ES-I3 (cell line): ENCODE results near the gene DLL3.
A peak's percentile ranks its signal among the peaks of the same experiment; 100 is the strongest.

Source experiments
- H3K36me3 ChIP-seq: 2 replicates; pipeline ENCODE4 v1.6.1; 2013; ENCODE audit warnings: mild to moderate bottlenecking, low read length, control low read depth, moderate library complexity; ENCODE audit not compliant: insufficient read depth
- H3K4me1 ChIP-seq: 2 replicates; pipeline ENCODE4 v1.6.1; 2013; ENCODE audit warnings: mild to moderate bottlenecking, control low read depth, low read length; ENCODE audit not compliant: insufficient read depth
- H3K9ac ChIP-seq: 2 replicates; pipeline ENCODE4 v1.6.1; 2013; ENCODE audit warnings: low read depth, mild to moderate bottlenecking, low read length, moderate library complexity
- H3K9me3 ChIP-seq: 2 replicates; pipeline ENCODE4 v1.6.1; 2013; ENCODE audit warnings: mild to moderate bottlenecking, low read length, moderate library complexity; ENCODE audit not compliant: control insufficient read depth, insufficient read depth

The DLL3 gene

DNA sequence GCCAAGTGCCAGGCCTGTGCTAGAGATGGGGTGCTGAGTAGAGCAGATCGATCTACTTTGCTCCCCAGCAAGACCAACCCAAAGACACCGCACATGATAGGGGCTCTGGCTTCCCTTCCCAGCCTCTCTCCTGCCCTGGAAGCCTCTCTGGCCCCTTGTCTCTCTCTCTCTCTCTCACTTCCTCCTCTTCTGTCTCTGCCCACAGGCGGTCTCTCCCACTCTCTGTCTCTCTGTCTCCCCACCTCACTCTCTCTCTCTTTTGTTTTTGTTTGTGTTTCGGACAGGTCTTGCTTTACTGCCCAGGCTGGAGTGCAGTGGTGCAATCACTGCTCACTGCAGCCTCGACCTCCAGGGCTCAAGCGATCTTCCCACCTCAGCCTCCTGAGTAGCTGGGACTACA, 17.5 kb downstream of the DLL3 start:
- Histone ChIP-seq H3K36me3 (peaks cover 6% of the 10 kb centered on the region; the same call in 1 of the 2 replicates), H3K9me3 (no peaks in the 10 kb centered on the region; the same call in 1 of the 2 replicates), H3K4me1 (0 out of 2 replicates have a peak, but pooled peaks cover 2% of the 10 kb centered on the region), H3K9ac (peak overlapping the region; percentile 92)

DNA sequence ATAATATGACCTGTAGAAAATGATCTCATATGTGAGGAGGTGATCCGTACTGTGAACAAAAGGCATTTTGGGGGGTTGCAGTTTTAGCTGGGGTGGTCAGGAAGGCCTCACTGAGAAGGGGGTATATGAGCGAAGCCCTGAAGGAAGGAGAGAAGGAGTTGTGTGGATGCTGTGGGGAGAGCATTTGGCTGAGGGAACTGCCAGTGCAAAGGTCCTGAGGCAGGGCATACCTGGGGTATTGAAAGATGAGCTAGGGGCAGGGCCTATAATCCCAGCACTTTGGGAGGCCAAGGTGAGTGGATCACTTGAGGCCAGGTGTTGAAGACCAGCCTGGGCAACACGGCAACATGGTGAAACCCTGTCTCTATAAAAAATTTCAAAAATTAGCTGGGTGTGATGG, 18.7 kb downstream of the DLL3 start:
- H3K4me1 ChIP-seq = 0 out of 2 replicates have a peak, but pooled peaks cover 2% of the 10 kb centered on the region
- no peak overlapping the region for H3K9ac ChIP-seq
- no peaks in the 10 kb centered on the region; the same call in 1 of the 2 replicates for H3K9me3 ChIP-seq
- H3K36me3 ChIP-seq = peaks cover 6% of the 10 kb centered on the region; the same call in 1 of the 2 replicates

DNA sequence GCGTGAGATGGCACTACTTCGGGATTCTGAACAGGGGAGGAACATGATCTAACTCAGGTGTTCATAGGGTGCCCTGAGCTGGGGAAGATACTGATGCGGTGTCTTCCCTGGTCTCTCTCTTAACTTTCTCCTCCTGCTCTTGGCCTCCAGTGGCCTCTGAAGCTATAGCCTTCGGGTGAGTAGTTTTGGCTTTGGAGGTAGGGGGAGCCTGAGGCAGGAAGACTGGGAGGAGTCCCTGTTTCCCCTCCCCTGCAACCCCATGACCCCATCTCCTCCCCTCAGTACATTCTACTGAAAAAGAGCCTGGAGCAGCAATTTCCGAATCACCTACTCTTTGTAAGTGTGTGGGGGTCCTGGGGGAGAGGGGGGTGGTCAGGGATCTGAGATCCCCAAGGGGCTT, 19.7 kb downstream of the DLL3 start:
- Histone ChIP-seq H3K9ac (peak overlapping the region; percentile 60), H3K36me3 (peaks cover 6% of the 10 kb centered on the region; the same call in 1 of the 2 replicates), H3K9me3 (no peaks in the 10 kb centered on the region; the same call in 1 of the 2 replicates), H3K4me1 (0 out of 2 replicates have a peak, but pooled peaks cover 2% of the 10 kb centered on the region)

DNA sequence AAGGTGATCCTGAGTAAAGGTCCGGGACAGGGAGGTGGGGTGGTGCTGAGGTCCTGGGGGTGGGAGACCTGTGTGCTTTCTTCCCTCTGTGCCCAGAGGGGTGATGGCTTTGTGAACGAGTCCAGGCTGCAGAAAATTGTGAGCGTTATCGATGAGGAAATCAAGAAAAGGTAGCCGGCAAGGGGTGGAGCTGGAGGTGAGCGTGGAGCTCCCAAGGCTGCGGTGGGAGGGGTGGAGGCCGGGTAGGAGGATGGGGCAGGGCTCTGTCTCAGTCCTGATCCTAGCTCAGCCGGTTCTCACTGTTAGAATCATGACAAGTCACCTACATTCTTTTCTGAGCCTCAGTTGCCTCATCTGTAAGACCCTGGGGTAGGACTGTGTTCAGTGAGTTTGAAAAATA, 20.2 kb downstream of the DLL3 start:
- peaks cover 6% of the 10 kb centered on the region; the same call in 1 of the 2 replicates for H3K36me3 ChIP-seq
- 0 out of 2 replicates have a peak, but pooled peaks cover 2% of the 10 kb centered on the region for H3K4me1 ChIP-seq
- H3K9ac ChIP-seq = peak overlapping the region; percentile 60
- no peaks in the 10 kb centered on the region; the same call in 1 of the 2 replicates for H3K9me3 ChIP-seq

DNA sequence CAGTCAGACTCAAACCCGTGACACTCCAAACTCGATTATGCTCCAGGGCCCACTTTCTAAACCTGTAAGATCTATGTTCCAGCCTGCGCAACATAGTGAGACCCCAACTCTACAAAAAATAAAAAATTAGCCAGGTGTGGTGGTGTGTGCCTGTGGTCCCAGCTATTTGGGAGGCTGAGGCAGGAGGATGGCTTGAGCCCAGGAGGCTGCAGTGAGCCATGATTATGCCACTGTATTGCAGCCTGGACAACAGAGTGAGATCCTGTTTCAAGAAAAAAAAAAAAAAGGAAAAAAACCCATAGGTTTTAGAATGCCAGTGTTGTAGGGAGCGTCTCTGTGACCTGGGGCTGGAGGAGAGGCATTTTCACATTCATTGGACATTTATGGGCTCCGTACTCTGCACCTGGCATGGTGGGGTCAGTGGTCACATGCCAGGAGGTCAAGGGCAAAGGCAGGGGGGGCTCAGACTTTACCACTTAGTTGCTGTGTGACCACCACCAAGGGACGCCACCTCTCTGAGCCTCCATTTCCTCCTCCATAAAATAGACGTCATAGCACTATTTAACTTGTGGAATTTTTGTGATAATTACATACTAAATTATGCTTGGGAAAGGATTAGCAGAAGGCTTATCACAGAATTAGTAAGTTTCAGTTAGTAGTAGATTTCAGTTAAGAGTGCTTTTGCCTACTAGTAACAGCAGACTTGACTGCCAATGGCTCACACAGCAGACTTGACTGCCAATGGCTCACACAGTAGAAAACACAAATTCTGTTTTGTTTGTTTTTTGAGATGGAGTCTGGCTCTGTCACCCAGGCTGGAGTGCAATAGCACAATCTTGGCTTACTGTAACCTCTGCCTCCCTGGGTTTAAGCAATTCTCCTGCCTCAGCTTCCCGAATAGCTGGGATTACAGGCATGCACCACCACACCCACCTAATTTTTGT, 22.1 kb downstream of the DLL3 start:
- Histone ChIP-seq H3K36me3 (peaks cover 6% of the 10 kb centered on the region; the same call in 1 of the 2 replicates), H3K4me1 (0 out of 2 replicates have a peak, but pooled peaks cover 2% of the 10 kb centered on the region), H3K9ac (no peak overlapping the region), H3K9me3 (no peaks in the 10 kb centered on the region; the same call in 1 of the 2 replicates)

DNA sequence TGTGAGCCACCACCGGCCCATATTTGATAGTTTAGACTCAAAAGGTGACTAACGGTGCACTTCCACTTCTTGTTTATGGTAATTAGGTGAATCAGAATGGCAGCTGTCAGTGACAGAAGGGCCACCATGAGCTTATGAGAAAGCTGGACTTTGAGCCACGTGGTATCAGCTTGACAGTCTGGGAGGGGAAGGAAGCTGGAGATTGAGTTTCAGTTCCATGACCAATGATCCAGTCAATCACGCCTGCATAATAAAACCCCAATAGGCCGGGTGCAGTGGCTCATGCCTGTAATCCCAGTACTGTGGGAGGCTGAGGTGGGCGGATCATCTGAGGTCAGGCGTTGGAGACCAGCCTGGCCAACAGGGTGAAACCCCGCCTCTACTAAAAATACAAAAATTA, 25.7 kb downstream of the DLL3 start:
- no peak overlapping the region for H3K9ac ChIP-seq

DNA sequence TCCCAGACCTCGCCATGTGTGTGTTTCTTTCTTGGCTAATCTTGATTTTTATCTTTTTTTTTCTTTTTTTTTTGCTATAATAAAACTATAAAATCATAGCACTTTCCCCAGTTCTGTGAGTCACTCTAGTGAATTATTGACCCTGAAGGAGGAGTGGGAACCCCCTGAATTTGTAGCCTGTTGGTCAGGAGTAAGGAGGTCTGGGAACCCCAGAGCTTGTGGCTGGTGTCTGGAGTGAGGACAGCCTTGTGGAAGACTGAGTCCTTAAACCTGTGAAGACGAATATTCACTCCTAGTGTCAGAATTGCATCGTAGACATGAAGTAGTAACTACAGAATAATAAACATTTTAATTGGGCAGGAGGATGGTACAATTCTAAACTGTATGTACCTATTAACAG, 26.5 kb downstream of the DLL3 start:
- H3K9ac ChIP-seq = no peak overlapping the region
- no peaks in the 10 kb centered on the region for H3K4me1 ChIP-seq
- no peaks in the 10 kb centered on the region; the same call in 1 of the 2 replicates for H3K9me3 ChIP-seq
- peaks cover 6% of the 10 kb centered on the region; the same call in 1 of the 2 replicates for H3K36me3 ChIP-seq

More for the DNA sequence above, 25.7 kb downstream of the DLL3 start:
- no peaks in the 10 kb centered on the region for H3K4me1 ChIP-seq
- peaks cover 6% of the 10 kb centered on the region; the same call in 1 of the 2 replicates for H3K36me3 ChIP-seq
- H3K9me3 ChIP-seq = no peaks in the 10 kb centered on the region; the same call in 1 of the 2 replicates

DNA sequence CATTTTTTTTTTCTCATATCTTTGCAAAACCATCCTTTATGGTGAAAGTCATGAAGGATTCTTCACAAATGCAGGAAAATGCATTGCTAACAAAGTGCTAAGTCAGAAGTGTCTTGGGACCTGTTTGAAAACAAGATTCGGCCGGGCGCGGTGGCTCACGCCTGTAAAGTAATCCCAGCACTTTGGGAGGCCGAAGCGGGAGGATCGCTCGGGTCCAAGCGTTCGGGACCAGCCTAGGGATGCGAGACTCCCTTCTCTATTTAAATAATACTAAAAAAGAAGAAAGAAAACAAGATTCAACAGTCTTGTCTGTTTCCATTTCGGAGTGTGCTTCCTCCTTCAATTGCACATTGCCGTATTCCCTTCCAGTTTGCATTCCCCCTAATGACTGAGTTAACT, 33.1 kb downstream of the DLL3 start:
- H3K36me3 ChIP-seq = no peaks in the 10 kb centered on the region
- no peaks in the 10 kb centered on the region for H3K9me3 ChIP-seq
- H3K9ac ChIP-seq = peak overlapping the region; percentile 62
- H3K4me1 ChIP-seq = no peaks in the 10 kb centered on the region

DNA sequence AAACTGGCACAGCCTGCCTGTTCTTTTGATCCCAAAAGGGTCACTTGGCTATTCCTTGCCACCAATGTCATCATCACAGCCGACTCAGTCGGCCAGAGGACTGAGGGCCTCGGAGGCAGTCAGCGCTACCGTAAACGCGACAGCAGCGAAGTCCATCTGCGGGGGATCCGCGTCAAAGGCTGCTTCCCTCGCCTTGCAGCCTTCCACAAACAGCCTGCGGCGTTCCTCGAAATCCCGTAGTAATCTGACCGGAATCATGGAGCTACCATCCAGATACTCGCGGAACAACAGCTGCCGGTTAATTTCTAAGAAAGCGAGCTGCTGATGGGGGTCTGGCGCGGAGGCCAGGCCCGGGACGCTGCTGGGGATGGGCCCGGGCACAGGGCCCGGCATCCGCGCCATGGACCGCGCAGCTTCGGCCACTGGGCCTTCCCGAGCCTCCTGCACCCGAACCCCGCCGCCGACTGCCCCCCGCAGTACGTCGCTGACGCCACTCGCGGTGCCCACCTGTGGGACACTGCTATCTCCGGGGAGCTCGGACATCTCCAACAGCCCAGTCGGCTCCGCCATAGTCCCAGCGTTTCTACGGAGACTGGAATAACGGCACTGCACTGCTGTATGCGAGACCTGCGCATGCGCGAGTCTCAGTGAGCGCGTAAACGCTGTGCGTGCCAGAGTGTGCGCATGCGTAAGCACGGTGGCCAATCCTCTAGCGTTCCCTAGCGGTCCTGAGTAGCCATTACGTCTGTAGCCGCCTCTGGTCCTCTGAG, 33.7 kb downstream of the DLL3 start, which contains the start of gene EID2B:
TSS of gene EID2B (minus strand) at position 620 of the 770 bp plus-strand sequence. CDS start at position 570, 50 bp downstream.
- Histone ChIP-seq H3K36me3 (no peaks in the 10 kb centered on the region), H3K4me1 (no peaks in the 10 kb centered on the region), H3K9me3 (no peaks in the 10 kb centered on the region), H3K9ac (peak within 1 kb of the TSS; percentile 62)

DNA sequence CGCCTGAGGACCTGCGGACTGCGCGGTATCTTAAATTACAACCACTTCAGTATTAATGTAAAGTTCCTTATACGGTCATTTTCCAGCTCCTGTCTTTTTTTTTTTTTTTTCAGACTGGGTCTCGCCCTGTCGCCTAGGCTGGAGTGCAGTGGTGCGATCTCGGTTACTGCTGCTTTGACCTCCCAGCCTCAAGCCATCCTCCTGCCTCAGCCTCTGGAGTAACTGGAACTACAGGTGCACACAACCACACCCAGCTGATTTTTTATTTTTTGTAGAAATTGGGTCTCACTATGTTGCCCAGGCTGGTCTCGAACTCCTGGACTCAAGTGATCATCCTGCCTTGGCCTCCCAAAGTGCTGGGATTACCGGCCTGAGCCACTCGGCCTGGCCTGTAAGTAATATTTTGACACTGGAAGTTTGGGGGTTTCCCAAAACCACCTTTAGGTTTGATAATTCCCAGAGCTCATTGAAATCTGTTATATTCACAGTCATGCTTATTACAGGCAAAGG, 34.3 kb downstream of the DLL3 start:
- Histone ChIP-seq H3K4me1 (no peaks in the 10 kb centered on the region), H3K36me3 (no peaks in the 10 kb centered on the region), H3K9me3 (no peaks in the 10 kb centered on the region), H3K9ac (no peak overlapping the region)

DNA sequence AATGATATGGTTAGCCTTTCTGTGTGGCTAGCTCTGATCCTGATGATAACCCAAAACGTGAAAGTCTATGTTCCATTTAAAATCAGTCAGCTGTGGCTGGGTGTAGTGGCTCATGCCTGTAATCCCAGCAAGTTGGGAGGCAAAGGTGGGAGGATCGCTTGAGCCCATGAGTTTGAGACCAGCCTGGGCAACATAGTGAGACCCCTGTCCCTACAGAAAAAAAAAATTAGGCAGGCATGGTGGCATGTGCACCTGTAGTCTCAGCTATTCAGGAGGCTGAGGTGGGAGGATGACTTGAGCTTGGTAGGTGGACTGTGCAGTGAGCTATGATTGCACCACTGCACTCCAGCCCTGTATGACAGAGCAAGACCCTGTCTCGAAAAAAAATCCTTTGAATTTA, 35.0 kb downstream of the DLL3 start:
- Histone ChIP-seq H3K9me3 (no peaks in the 10 kb centered on the region), H3K4me1 (peaks cover 3% of the 10 kb centered on the region; the same call in 1 of the 2 replicates), H3K36me3 (no peaks in the 10 kb centered on the region), H3K9ac (no peak overlapping the region)

DNA sequence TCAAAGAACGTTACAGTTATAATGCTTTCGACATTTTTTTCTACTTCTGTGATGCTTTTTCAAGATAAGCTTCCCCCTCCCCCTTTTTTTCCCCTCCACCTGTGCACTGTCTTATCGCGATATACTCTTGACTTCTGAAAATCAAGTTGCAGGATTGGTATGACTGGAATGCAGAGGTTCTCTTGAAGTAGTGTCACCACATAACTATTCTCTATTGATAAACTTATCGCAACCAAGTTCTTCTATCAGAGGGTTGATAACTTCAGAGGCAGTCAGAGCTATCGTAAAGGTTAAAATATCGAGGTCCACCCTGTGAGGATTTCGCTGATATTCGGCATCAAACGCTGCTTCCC, 40.4 kb downstream of the DLL3 start:
- no peaks in the 10 kb centered on the region for H3K36me3 ChIP-seq
- H3K4me1 ChIP-seq = peaks cover 12% of the 10 kb centered on the region; the same call in 1 of the 2 replicates
- no peaks in the 10 kb centered on the region for H3K9me3 ChIP-seq
- H3K9ac ChIP-seq = peak overlapping the region; percentile 91

DNA sequence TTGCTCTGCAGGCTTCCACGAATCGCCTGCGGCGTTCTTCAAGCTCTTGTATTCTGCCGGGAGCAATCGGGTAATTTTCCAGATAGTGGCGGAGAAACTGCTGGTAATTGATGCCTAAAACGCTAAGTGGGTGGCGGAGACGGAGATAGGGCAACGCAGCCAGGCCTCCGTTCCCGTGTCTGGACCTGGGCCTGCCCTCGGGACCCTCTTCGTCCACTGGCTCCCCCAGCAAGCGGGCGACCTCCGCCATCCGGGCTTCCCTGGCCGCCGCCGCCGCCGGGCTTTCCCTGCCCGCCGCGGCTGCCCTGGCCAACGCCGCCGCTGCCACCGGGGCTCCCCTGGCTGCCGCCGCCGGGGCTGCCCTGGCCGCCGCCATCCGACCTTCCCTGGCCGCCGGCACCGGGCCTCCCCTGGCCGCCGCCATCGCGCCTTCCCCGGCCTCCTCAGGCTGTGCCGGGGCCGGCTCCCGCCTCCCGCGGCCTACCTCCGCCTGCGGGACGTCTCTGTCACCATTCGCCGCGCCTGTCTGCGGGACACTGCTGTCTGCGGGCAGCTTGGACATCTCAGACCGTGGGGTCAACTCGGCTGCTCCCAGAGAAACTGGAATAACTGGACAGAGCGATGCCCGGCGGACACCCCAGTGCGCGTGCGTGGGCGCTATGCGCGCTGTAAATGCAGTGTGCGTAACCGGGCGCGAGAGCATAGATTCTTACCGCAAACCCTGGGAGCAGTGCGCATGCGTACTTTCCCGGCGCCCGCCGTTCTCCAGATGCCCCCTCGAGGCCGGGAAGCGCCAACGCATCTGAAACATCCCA, 41.0 kb downstream of the DLL3 start, which contains the start of gene EID2:
TSS of gene EID2 (minus strand) at position 644 of the 815 bp plus-strand sequence. CDS start at position 562, 82 bp downstream.
- H3K36me3 ChIP-seq = no peaks in the 10 kb centered on the region
- H3K9me3 ChIP-seq = no peaks in the 10 kb centered on the region

More for the DNA sequence above, 41.0 kb downstream of the DLL3 start, which contains the start of gene EID2:
- Histone ChIP-seq H3K4me1 (peaks cover 12% of the 10 kb centered on the region; the same call in 1 of the 2 replicates), H3K9ac (peak within 1 kb of the TSS; percentile 91)
